Thyroid gland (tissue), 4 donors: Measurements from ENCODE around the gene TCTN3.
"Not testable (repeated sequence)": the region's sequence is repeated elsewhere in the genome, so short reads cannot be mapped to it uniquely, and the experiment has no call there.

ENCODE experiments used
- POLR2A ChIP-seq, 2 donors: fragments of 450-650 bp; IDR thresholded peaks; one replicate each; pipeline ENCODE4 v1.6.1; 2017; ENCODE audit warnings: antibody characterized with exemption in 2 of 2, mild to moderate bottlenecking in 2 of 2, moderate library complexity in 1 of 2
- TF ChIP-seq, protein P1 (sequence below), 6 experiments: fragments of 200-600 bp in 3 of 6; fragments of 450-650 bp in 3 of 6; sonication (generic) in 3 of 6; IDR thresholded peaks; one replicate each; pipeline ENCODE4 v1.5.1; 2016 to 2019; ENCODE audit warnings: antibody characterized with exemption in 6 of 6, mild to moderate bottlenecking in 2 of 6, inconsistent platforms in 1 of 6, moderate library complexity in 1 of 6

GRCh38 chr10:95672641-95673040 is 21.1 kb downstream of the TCTN3 start:
- TF ChIP-seq, protein P1, sequence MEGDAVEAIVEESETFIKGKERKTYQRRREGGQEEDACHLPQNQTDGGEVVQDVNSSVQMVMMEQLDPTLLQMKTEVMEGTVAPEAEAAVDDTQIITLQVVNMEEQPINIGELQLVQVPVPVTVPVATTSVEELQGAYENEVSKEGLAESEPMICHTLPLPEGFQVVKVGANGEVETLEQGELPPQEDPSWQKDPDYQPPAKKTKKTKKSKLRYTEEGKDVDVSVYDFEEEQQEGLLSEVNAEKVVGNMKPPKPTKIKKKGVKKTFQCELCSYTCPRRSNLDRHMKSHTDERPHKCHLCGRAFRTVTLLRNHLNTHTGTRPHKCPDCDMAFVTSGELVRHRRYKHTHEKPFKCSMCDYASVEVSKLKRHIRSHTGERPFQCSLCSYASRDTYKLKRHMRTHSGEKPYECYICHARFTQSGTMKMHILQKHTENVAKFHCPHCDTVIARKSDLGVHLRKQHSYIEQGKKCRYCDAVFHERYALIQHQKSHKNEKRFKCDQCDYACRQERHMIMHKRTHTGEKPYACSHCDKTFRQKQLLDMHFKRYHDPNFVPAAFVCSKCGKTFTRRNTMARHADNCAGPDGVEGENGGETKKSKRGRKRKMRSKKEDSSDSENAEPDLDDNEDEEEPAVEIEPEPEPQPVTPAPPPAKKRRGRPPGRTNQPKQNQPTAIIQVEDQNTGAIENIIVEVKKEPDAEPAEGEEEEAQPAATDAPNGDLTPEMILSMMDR (IDR thresholded peaks at IDR 0.05), result not testable (repeated sequence)
- not testable (repeated sequence) for TF ChIP-seq POLR2A (IDR thresholded peaks at IDR 0.05)
